Progenitor cell of endocrine pancreas (in vitro differentiated cells): ENCODE results near the gene TASL. TPM values are rescaled to one million over a fixed set of nuclear protein-coding genes. Genes with fewer than 3 reads are reported as not detected.

Experiments used
- DNase-seq: peaks from one replicate; pipeline ENCODE4 v3.0.0; 2021; ENCODE audit warnings: low spot score; ENCODE audit not compliant: unreplicated experiment
- H3K27ac Mint-ChIP-seq: 2 replicates; pipeline ENCODE4 v1.8.0; 2021; ENCODE audit warnings: mild to moderate bottlenecking, moderate library complexity, mixed read lengths
- H3K27me3 Mint-ChIP-seq: 2 replicates; pipeline ENCODE4 v1.8.0; 2021; ENCODE audit warnings: mixed read lengths
- H3K36me3 Mint-ChIP-seq: 2 replicates; pipeline ENCODE4 v1.8.0; 2022; ENCODE audit warnings: mixed read lengths; ENCODE audit not compliant: insufficient read depth
- H3K4me1 Mint-ChIP-seq: 2 replicates; pipeline ENCODE4 v1.8.0; 2021; ENCODE audit warnings: low read depth, mixed read lengths
- H3K4me3 Mint-ChIP-seq: 2 replicates; pipeline ENCODE4 v1.8.0; 2021; ENCODE audit warnings: low read depth, mild to moderate bottlenecking, moderate library complexity, mixed read lengths
- H3K9me3 Mint-ChIP-seq: 2 replicates; pipeline ENCODE4 v1.8.0; 2021; ENCODE audit warnings: low read depth, mixed read lengths
- total RNA-seq: library from RNA; stranded (reverse); gene quantifications from 2 replicates; pipeline ENCODE4 v1.2.1, GENCODE V29; 2021
- TF ChIP-seq, protein P1 (sequence below): fragments of 200-600 bp; sonication (generic); IDR thresholded peaks from one replicate; pipeline ENCODE4 v1.5.0; 2021; ENCODE audit warnings: antibody characterized with exemption, mild to moderate bottlenecking; ENCODE audit not compliant: unreplicated experiment

TASL gene
- total RNA-seq, 1 donor from 2014 or later: not detected

DNA sequence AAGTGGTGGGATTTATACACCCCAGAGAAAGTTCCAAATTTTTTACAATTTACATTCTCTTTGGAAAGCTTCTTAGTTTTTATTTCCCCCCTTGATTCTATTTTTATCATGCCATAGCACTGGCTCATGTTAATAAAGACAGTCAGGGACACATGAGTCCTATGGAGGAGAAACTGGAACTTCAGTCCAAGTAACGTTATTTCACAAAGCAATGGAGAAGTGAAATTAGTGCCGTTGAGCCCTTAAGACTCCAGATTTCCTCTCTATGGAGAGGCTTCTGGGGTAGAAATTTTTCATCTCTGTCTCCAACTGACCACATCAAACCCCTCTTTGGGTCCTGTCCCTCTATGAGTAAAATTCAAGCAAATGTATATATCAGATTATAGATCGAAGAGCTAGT is 12.8 kb upstream of the TASL start:
- DNase-seq: no peak
- H3K27me3 Mint-ChIP-seq: no peaks in the 10 kb centered on the region
- H3K9me3 Mint-ChIP-seq: no peaks in the 10 kb centered on the region
- H3K36me3 Mint-ChIP-seq: no peaks in the 10 kb centered on the region
- no peak overlapping the region for H3K4me3 Mint-ChIP-seq
- no peak overlapping the region for H3K27ac Mint-ChIP-seq
- no peaks in the 10 kb centered on the region for H3K4me1 Mint-ChIP-seq
- TF ChIP-seq, protein P1, sequence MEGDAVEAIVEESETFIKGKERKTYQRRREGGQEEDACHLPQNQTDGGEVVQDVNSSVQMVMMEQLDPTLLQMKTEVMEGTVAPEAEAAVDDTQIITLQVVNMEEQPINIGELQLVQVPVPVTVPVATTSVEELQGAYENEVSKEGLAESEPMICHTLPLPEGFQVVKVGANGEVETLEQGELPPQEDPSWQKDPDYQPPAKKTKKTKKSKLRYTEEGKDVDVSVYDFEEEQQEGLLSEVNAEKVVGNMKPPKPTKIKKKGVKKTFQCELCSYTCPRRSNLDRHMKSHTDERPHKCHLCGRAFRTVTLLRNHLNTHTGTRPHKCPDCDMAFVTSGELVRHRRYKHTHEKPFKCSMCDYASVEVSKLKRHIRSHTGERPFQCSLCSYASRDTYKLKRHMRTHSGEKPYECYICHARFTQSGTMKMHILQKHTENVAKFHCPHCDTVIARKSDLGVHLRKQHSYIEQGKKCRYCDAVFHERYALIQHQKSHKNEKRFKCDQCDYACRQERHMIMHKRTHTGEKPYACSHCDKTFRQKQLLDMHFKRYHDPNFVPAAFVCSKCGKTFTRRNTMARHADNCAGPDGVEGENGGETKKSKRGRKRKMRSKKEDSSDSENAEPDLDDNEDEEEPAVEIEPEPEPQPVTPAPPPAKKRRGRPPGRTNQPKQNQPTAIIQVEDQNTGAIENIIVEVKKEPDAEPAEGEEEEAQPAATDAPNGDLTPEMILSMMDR: no peak

DNA sequence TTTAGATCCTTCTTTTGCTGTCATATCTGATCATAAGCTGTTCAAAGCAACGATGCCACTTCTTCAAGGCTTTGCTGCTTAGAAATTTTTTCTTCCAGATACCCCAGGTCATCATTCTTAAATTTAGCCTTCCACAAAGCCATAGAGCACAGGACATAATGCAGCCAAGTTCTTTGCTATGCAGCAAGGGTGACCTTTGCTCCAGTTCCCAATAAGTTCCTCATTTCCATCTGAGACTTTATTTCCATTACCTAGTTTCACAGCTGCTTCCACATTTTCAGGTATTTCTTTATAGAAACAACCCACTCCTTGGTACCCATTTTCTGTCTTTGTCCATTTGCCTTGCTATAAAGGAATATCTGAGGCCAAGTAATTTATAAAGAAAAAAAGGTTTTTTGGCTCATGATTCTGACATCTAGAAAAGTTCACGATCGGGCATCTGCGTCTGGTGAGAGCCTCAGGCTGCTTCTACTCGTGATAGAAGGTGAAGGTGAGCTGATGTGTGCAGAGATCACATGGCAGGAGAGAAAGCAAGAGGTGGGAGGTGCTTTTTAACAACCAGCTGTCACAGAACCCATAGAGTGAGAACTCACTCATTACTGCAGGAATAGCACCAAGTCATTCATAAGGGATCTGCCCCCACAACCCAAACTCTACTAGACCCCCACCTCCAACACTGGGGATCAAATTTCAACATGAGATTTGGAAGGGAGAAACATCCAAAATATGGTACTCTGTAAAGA is 11.8 kb upstream of the TASL start:
- DNase-seq: no peak
- H3K36me3 Mint-ChIP-seq: no peaks in the 10 kb centered on the region
- H3K4me3 Mint-ChIP-seq: no peak overlapping the region
- no peaks in the 10 kb centered on the region for H3K27me3 Mint-ChIP-seq
- TF ChIP-seq, protein P1: no peak
- H3K4me1 Mint-ChIP-seq: no peaks in the 10 kb centered on the region
- H3K9me3 Mint-ChIP-seq: no peaks in the 10 kb centered on the region
- H3K27ac Mint-ChIP-seq: no peak overlapping the region

DNA sequence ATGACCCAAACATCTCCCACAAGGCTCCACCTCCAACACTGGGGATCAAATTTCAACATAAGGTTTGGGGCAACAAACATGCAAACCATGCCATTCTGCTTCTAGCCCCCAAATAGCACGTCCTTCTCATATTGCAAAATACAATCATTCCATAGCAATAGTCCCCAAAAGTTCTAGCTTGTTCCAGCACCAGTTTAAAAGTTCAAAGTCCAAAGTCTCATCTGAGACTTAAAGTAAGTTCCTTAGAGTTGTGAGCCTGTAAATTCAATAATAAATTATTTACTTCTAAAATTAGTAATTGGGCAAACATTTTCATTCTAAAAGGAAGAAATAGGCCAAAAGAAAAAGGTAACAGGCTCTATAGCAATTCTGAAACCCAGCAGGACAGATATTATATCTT is 8.9 kb upstream of the TASL start:
- Mint-ChIP-seq H3K4me1 (no peaks in the 10 kb centered on the region), H3K36me3 (no peaks in the 10 kb centered on the region), H3K27ac (no peak overlapping the region), H3K9me3 (no peaks in the 10 kb centered on the region), H3K4me3 (no peak overlapping the region), H3K27me3 (no peaks in the 10 kb centered on the region)
- TF ChIP-seq, protein P1: no peak
- DNase-seq: no peak

DNA sequence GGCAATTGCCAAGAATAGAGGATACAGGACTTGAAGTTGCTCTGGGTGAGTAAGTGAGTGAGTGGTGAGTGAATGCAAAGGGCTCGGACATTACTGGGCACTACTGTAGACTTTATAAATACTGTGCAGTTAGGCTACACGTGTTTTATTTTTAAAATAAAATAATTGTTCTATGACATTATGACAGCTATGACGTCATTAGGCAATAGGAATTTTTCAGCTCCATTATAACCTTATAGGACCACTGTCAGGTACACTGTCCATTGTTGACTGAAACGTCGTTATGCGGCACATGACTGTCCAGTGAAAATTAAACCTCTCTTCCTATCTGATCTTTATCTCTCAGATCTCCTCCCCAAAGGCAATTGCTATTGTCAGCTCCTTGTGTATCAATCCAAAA is 5.1 kb upstream of the TASL start:
- H3K4me3 Mint-ChIP-seq: no peak overlapping the region
- H3K27ac Mint-ChIP-seq: no peak overlapping the region
- no peaks in the 10 kb centered on the region for H3K4me1 Mint-ChIP-seq
- no peaks in the 10 kb centered on the region for H3K27me3 Mint-ChIP-seq
- no peaks in the 10 kb centered on the region for H3K9me3 Mint-ChIP-seq
- TF ChIP-seq, protein P1: no peak
- DNase-seq: no peak
- no peaks in the 10 kb centered on the region for H3K36me3 Mint-ChIP-seq

DNA sequence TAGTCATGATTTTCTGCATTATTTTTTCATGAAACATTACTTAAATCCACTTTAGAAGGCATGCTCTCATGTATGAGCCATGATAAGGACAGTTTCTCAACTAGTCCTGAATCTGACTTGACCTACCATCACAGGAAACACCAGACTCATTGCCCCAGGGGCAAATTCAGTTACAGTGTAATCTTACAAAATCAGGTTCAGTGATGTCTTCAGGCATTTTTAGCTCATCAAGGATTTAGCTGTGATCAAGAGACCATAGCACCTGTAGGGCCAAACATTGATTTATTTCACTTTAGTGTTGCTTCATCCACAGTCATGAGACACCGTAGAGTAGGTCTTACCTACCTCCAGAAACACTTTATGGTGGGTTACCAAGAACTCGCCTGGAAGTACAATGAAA is 3.1 kb upstream of the TASL start:
- no peaks in the 10 kb centered on the region for H3K9me3 Mint-ChIP-seq
- no peak overlapping the region for H3K27ac Mint-ChIP-seq
- no peaks in the 10 kb centered on the region for H3K36me3 Mint-ChIP-seq
- no peak overlapping the region for H3K4me3 Mint-ChIP-seq
- H3K27me3 Mint-ChIP-seq: no peaks in the 10 kb centered on the region
- DNase-seq: no peak
- TF ChIP-seq, protein P1: no peak
- no peaks in the 10 kb centered on the region for H3K4me1 Mint-ChIP-seq
